NOMO-1 treated with dmso at 0.1 percent for 144 hours (cell line): ENCODE measurements around the gene CTNNA2.

Experiments
- DNase-seq: peaks from one replicate; lab custom pipeline; 2025; ENCODE audit not compliant: unreplicated experiment; lab: John Stamatoyannopoulos, UW

CTNNA2 gene

DNA sequence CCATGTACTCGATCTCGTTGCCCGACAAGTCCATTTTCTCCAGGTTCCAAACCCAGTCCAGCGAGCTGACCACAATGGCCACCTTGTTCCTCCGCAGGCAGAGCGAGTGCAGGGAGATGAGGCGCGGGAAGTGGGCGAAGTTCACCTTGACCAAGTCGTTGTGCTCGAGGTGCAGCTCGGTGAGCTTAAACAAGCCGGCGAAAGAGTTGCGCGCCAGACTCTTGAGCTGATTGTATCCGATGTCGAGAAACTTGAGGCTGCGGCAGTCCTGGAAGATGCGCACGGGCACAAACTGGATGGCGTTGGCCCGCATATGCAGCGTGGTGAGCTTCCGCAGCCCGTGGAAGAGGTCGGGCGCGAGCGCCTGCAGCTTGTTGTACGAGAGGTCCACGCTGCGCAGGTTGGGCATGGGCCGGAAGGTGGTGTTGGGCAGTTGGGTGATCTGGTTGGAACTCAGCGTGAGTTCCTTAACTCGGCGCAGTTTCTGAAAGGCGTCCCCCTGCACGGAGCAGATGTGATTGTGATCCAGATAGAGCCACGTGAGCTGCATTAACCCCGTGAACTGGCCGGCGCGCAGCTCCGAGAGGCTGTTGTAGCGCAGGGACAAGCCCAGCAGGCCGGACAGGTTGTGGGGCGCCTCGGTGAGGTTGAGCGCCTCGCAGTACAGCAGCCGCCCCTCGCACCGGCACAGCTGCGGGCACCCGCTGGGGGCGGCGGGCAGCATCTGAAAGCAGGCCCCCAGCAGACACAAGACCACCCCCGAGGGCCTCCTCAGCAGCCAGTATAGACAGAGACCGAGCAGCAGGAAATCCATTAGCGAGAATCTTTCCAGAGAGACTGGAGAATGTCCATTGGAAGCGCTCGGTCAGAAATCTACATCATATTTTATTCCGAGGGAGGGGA lies 790.4 kb downstream of the CTNNA2 start:
- DNase-seq = no peak

DNA sequence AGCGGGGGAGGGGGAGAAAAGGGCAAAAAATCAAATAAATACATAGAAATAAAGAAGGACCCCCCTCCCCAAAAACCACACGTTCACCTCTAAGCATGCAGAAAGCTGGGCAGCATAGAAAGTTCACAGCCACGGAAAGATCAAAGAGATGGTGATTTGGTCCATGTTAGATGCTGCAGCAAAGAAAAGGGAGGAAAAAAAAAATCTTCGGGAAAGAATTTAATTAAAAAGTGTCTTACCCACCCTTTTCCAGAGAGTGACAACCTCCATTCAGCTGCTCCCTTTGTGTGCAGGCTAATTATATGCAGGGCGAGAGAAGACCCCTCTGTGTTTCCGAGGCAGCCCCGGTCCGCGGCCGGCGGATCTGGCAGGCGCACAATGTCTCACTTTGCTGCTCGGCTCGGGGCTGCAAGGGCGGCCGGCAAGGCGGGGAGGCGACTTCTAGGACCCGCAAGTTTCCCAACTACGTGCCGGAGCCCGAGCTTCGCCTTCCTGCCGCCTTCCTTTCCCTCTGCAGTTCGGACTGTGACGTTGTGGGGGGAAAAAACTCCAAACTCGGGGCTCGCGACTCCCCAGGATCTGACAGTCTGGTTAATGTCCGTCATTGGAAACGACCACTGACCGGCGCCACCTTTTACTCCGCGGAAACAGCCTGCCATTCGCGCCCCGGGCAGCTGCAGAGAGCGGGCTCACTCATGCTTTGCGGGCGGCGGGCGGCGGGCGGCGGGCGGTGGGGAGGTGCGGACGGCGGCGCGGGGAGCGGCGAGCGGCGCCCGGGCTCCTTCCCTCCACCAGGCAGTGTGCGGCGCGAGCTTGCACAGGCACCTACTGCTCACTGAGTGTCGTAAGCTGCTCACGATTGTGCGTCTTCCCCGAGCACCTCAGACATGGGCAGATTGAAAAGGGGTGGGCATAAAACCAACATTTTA lies 791.3 kb downstream of the CTNNA2 start, which contains the start of gene LRRTM1:
Gene LRRTM1, minus strand, starts transcription at position 844 of the 929 bp plus-strand sequence. CDS start 933 bp downstream, outside the sequence.
- DNase-seq = no peak

DNA sequence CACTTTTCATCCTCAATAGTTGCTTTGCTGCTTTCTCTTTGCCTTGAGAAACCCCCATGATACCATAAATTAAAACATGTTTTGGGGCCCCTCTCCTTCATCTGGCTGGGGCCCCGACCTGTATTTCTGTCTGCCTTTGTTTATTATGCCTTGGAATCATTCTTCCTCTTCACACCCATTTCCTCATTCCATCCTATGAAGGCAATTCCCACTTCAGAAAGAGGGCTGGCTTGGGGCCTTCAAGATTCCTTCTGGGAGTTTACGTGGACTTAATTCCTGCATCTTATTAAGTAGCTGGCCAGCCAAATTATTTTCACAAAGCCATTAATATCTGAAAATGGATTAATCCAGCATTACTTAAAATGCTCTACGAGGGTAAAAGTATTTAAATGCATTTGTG lies 798.5 kb downstream of the CTNNA2 start:
- DNase-seq = no peak

DNA sequence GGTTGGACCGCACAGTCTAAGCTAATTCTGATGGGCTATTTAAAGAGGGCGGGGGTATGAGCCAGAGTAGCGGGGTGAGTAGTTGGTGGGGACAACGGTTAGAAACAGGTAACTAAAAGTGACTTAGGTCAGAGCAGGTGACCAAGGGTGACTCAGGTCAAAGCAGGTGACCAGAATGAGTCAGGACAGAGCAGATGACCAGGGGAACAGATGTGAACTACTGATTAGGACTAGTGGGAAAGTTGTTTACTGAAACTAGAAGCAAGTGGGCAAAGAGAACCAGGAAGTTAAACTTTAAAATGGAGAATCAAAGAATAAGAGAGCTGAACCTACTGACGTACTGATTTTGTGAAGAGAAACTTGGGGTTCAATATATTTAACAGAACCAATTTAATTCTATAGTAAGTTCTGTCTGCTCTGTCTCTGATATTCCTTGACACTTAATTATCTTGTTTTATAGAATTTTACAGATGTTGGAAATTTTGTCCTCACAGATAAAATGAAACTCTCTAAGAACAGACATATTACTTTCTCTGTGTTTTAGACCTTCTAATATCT lies 799.5 kb downstream of the CTNNA2 start:
- no peak for DNase-seq

DNA sequence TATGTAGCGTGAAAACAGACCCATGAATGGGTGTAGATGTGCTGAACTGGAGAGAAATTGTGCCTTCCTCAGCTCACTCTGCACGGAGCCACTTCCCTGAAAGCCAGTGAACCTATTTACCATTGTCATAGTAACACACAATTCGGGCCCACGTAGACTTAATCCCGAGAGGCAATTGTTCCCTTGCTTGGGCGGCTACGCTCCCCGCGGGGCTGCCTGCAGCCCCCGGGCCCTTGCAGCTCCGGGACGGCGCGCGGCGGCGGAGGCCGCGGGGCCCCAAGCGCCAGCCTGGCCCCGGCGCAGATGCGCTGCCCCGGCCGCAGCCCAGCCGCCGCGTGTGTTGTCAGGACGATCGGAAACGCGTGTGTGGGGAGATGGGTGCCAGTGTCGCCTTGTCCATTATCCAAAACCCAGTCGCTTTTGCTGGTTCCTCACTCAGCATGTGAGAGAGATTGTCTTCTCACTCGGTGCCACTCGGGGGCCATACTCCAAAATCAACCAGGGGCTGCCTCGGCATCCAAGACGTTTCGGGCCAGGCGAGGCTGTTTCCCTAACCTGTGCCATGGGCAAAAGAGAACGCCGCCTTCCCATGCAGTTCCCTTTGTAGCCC lies 809.6 kb downstream of the CTNNA2 start:
- DNase-seq = no peak

DNA sequence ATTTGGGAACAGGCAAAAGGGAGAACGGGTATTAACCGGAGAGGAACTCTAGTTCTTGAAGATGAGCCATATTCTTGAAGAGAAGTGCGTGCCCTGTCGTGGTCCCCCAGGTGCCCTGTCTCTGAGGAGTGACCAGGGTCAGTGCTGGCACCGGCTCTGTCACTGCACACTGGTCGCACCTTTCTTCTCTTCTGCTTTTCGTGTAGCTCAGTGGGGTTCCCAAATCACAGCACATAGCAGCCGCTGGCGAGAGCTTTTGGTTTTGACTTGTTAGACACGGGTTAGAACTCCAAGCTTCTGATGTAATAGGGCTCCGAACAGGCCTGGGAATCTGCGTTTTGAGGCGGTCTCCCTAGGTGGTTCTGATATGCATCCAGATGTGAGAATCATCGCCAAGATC lies 810.1 kb downstream of the CTNNA2 start:
- DNase-seq = no peak

DNA sequence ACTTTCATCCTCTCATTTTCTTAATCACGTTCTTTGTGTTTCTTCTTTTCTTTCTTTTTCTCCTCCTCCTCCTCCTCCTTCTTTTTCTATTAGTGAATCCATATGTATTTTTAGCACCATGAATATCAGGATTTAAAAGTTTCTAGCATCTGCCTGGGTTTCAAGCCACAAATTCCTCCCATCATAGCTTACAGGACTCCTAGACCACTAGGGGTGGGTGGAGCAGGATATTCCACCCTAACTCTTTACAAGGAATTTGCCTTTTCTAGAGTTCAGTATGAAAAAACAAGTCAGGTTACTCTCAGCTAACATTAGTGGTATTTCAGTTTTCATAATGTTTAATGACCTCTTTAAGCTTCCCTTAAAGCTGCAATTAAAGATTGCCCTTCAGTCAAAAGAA lies 810.8 kb downstream of the CTNNA2 start:
- DNase-seq = no peak

DNA sequence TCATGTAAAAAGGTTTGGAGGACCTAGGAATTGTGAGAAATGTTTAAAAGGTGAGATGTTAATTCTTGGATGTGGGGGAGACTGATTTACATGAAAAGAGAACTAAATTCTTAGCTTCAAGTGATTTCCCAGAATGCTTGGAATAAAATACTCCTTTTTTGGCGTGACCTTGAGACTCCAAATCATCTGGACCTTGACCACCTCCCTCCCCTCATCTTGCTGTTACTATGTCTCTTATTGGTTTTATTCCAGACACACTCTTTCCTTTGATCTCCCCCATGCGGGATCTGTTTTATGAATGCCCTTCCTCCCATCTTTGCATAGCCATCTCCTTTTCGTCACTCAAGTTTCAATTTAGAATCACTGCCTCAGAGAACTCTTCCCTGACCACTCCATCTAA lies 811.7 kb downstream of the CTNNA2 start:
- DNase-seq = no peak

DNA sequence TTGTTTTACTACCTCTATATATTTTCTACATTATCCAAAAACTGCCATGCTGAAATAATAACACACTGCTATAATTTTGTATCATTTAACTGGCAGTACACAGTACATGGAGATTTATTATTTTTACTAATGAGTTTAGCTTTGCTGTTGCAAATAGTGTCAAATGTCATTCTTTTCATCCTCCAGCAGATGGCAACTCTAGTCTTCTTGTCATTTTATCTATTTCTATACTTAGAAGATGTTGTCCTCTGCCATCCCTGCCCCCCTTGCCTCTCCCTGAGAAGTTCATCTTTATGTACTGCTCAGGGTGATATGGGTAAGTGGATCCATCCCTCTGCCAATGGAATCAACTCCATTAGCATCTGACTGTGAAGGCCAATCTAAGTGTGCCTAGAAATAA lies 813.4 kb downstream of the CTNNA2 start:
- no peak for DNase-seq

DNA sequence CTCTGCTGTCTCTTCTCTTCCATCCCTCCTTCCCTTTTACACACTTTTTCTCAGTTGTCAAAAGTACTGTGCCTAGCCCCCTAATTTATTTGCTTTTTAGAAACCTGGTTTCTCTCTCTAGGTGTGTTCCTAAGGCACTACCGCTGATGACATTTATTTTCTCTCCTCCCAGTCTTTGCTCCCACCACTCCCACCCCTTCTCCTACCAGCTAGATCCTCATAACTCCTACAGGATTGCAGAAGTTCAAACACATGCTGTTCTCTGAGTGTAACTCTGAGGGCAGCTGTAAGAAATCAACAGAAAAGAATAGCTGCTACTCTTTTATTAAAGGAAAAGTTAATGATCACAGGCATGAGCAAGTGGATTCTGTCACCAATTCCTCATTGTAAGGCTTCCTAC lies 814.0 kb downstream of the CTNNA2 start:
- no peak for DNase-seq

DNA sequence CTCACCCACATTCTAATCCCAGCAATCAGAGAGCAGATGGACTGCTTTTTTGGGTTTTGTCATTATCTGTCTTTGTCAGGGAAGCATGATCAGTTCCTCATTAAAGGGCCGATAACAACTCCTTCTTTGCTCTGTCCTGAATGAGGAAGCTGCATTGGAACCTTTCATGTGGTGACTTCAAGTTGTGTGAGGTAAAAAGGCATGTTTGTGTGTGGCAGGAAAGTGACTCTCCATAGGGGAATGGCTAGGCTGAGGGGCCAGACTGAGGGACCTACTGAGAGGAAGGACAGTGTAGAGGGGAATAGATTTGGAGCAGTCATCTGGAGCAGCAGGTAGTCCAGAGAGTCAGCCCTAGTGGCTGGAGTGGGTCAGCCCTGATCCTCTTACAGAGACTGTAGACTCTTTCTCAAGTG lies 815.3 kb downstream of the CTNNA2 start:
- DNase-seq = no peak

DNA sequence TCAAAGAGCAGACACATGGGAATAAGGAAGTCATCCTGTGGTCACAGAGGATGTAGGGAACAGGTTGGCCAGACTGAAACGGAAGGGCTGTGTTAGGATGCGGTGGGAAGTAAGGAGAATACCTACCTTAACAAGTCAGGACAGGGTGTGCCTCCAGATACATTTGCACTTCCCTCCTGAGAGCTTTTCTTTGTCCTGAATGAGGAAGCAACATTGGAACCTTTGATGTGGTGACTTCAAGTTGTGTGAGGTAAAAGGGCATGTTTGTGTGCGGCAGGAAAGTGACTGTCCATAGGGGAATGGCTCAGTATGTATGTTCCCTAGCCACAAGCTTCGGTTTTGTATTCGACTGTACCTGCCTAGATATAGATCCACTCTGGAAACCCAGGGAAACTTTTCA lies 816.6 kb downstream of the CTNNA2 start:
- DNase-seq = no peak

DNA sequence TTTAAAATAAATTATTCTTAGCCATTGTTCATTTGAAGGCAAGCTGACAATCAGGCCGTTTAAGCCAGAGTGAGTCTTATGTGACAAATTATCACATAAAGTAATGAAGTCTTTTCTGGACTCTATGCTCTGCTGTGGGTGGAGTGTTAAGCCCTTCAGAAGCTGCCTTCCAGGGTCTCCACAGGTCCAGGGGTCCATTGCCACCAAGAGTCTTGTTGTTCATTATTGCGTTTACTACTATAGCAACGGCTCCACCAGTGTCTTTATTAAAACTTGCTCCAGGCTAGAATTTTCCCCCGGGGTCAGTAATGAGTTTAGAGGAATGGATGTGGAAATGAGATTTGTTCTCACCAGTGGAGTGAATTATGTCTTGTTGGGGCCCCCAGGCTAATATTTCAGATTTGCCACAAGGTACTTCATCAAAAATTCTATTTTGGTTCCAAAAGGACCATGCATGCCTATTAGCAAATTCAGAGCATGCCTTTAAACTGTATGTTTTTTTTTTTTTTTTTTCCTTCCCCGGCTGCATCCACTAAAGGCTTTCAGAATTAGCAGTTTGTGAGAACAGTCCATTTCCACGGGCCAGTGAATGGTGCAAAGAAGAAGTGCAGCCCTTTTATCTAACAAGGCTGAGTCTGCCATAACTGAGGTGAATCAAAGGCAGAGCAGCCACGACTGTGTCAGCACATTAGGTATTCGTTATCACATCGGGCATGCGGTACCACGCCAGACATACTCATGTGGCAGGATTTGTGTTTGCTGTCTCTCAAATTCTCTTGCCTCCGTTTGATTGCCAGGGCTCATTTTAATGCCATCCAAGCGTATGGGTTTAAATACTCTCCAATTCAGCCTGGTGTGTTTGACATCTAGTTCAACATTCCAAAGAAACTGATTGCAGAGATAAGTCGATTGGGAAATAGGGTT lies 817.9 kb downstream of the CTNNA2 start:
- DNase-seq = no peak

DNA sequence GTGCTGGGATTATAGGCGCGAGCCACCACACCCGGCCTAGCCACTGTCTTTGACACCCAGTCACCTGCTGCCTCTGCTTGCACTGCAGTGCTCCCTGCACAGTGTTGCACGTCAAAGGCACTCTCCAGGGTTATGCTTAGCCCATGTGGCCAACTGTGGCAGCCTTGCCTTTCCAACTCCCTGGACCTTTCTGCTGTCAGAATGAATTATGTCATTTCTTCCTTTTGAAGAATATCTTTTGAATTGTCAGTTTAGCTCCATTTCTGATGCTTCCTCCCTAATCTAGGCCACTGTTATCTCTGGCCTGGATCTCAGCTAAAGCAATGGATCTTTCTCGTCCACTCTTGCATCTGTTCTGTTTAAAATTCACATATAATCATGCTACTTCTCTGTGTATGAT lies 821.0 kb downstream of the CTNNA2 start:
- no peak for DNase-seq

DNA sequence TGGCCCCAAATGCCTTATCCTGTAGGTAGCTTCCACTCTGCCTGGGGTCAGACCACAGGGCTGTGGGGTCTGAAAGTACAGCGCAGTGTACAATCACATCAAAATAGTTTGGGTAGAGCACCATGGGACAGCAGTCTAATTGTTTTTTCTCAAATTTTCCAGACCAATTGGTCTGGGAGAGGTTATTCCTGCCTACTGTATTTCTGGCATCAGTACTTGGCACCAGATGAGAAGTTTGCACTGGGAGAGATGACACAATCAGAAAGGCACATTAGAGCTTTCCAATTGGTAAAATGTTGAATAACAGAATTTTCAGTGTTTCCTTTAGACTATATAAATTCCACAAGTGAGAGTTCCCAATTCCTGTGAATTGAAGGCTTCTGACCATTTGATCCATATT lies 822.6 kb downstream of the CTNNA2 start:
- DNase-seq = no peak

DNA sequence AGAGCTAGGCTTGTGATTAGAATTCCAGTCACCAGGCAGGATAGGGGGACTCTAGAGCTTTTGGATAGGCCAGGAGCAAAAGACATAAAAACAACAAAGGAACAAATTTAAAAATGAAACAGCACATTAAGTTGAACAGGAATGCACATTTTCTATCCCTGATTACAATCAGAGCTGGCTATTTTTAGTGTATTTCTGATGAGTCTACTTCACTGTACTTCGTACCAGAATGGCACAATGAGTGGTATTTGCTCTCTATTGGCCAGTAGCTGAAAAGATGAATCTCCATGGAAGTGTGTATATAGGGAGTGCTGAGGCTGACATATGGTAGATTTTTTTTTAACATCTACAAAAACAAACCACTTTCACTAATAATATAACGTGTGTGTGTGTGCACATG lies 825.9 kb downstream of the CTNNA2 start:
- no peak for DNase-seq

DNA sequence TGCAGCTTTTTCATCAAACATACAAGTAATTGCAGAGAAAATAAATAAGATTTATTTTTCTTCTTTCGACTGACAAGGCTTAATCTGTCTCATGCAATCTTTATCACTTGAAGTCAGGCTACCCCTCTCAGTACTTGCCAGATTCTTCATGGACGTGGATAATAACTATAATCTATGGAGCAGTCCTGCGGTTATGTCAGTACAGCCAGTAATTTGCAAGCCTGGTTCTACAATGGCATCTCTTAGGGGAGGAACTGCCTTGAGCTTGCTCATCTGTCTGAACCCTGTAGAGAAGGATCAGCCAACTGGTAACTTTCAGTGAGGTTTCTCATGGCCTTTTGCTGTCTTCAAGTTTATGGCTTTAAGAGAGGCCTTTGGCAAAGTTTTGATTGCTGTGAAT lies 827.2 kb downstream of the CTNNA2 start:
- no peak for DNase-seq

DNA sequence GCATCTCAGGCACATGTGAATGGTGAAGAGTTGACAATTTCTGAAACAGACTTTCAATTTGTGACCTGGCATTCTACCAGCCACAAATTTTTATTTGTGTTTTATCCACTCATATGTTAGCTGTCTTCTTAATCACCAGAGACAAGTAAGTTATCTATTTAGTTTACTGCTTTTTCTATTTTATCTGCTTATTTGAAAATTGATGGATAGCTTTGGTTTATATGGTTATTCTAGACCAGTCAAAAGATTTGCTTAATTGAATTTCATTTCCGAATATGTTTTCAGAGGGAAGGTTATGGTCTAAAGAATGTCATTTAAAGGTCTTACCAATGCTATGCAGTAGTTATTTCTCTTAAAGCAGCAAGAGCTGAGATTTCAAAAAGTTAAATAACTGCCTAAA lies 835.2 kb downstream of the CTNNA2 start:
- DNase-seq = no peak

DNA sequence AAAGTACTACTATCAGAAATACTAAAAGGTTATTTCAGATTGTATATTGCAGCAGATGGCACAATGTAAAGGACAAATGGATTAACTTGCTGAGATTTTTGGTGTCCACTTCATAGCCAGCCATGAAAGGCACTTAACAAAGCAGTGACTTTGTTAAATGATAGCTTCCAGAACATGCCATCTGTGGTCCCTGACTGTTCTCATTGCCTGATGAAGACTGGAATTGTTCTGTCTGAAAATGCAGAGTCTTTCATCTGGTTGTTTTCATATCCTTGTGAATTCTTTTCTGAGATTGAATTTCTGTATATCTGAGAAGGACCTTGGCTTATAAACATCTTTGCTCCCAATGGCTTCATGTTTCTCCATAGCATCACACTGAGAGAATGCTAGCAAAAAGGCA lies 836.1 kb downstream of the CTNNA2 start:
- no peak for DNase-seq

DNA sequence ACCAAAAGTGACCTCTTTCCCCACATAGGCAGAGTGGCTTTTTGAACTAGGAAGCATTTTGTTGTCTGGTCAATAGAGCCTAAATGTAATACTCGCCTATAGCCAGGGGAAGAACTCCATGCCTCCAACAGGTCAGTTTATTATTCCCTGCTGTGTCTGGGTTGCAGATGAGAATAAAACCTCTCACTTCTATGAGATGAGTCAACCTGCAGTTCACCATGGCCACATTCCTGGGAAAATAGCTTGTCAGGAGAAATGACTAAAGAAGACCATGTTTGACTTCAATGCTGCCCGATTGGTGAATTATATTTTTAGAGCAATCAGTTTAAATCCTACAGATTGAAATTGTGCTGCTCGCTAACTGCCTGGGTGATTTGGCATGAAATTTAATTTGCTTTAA lies 838.4 kb downstream of the CTNNA2 start:
- no peak for DNase-seq
